Smooth muscle cell (in vitro differentiated cells): ENCODE measurements around the gene AP3B2. TPM values are rescaled to one million over a fixed set of nuclear protein-coding genes. Genes with fewer than 3 reads are reported as not detected.

Source experiments
- DNase-seq: peaks from one replicate; lab custom pipeline; 2025; ENCODE audit not compliant: unreplicated experiment; lab: John Stamatoyannopoulos, UW
- H2AFZ ChIP-seq: fragments of 200-600 bp; sonication (generic); 2 replicates; pipeline ENCODE4 v1.6.0; 2016; ENCODE audit warnings: antibody characterized with exemption, low read depth, mild to moderate bottlenecking
- H3F3A ChIP-seq: fragments of 200-600 bp; sonication (generic); 2 replicates; pipeline ENCODE4 v1.6.0; 2017; ENCODE audit warnings: antibody characterized with exemption, low read depth
- H3K27ac ChIP-seq: fragments of 200-600 bp; sonication (generic); 2 replicates; pipeline ENCODE4 v1.5.1; 2016; ENCODE audit warnings: low read depth, mild to moderate bottlenecking
- H3K27me3 ChIP-seq: fragments of 200-600 bp; sonication (generic); 2 replicates; pipeline ENCODE4 v1.6.1; 2016; ENCODE audit warnings: low read depth, mild to moderate bottlenecking
- H3K36me3 ChIP-seq: fragments of 200-600 bp; sonication (generic); 2 replicates; pipeline ENCODE4 v1.5.1; 2016; ENCODE audit warnings: low read depth
- H3K4me1 ChIP-seq: fragments of 200-600 bp; sonication (generic); 2 replicates; pipeline ENCODE4 v1.5.1; 2016; ENCODE audit warnings: low read depth
- H3K4me2 ChIP-seq: fragments of 200-600 bp; sonication (generic); 2 replicates; pipeline ENCODE4 v1.6.0; 2016; ENCODE audit warnings: mild to moderate bottlenecking
- H3K4me3 ChIP-seq: fragments of 200-600 bp; sonication (generic); 2 replicates; pipeline ENCODE4 v1.5.1; 2016; ENCODE audit warnings: mild to moderate bottlenecking
- H3K79me2 ChIP-seq: fragments of 200-600 bp; sonication (generic); 2 replicates; pipeline ENCODE4 v1.6.0; 2016; ENCODE audit warnings: low read depth, mild to moderate bottlenecking
- H3K9ac ChIP-seq: fragments of 200-600 bp; sonication (generic); 2 replicates; pipeline ENCODE4 v1.6.0; 2016; ENCODE audit warnings: low read depth
- H3K9me3 ChIP-seq: fragments of 200-600 bp; sonication (generic); replicated peaks from 2 replicates; pipeline ENCODE4 v1.5.1; 2016; ENCODE audit warnings: low read depth
- H4K20me1 ChIP-seq: fragments of 200-600 bp; sonication (generic); 2 replicates; pipeline ENCODE4 v1.6.0; 2016; ENCODE audit warnings: low read depth
- WGBS: methylation state at CpG from one replicate; pipeline ENCODE4 v1.1.7; 2016; ENCODE audit warnings: low lambda C conversion rate; 5-methylcytosine and 5-hydroxymethylcytosine counted together
- polyA plus RNA-seq: library from polyadenylated mRNA; unstranded; fragments of >200 nt; fragmentation: Nextera tagmentation; extraction: Ambion mirVana; gene quantifications from 2 replicates; pipeline ENCODE4 v1.2.1, GENCODE V29; 2016
- total RNA-seq: library from RNA; depleted of rRNA; stranded (reverse); fragments of >200 nt; gene quantifications from 2 replicates; pipeline ENCODE4 v1.2.3, GENCODE V29; 2014
- TF ChIP-seq, protein P1 (sequence below): fragments of 200-600 bp; sonication (generic); IDR thresholded peaks from 2 replicates; pipeline ENCODE4 v1.5.1; 2017; ENCODE audit warnings: borderline replicate concordance, mild to moderate bottlenecking, antibody characterized with exemption; ENCODE audit not compliant: insufficient read depth, poor library complexity, severe bottlenecking

Gene AP3B2
- total and polyA plus RNA-seq, 2 experiments from 2014 or later: 0.66 to 1.6 TPM

DNA sequence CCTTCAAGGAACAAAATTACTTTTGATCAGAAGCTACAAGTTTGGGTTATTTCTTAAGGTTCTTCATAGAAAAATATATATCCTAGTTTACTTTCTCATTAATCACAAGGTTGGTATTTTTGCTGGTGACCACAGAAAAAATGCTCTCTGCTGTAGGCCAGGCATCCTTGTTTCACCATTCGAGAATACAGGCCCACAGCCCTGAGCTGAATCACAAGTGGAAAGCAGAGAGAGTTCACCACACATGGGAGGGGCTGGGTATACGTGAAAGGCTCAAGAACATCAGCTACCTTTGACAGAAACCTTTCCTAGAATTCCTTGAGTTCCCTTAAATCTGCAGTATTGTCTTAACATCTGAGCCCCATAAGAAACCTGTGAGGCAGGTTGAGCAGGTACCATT is 85.7 kb downstream of the AP3B2 start:
- Histone ChIP-seq H4K20me1 (no peaks in the 10 kb centered on the region), H3K9ac (no peak overlapping the region), H3K9me3 (no peaks in the 10 kb centered on the region), H3K79me2 (no peaks in the 10 kb centered on the region), H3K4me1 (no peaks in the 10 kb centered on the region), H3K36me3 (no peaks in the 10 kb centered on the region), H3F3A (no peaks in the 10 kb centered on the region), H3K27me3 (no peaks in the 10 kb centered on the region), H2AFZ (no peak overlapping the region), H3K27ac (no peak overlapping the region), H3K4me2 (no peak overlapping the region), H3K4me3 (no peak overlapping the region)
- no peak for DNase-seq
- TF ChIP-seq, protein P1, sequence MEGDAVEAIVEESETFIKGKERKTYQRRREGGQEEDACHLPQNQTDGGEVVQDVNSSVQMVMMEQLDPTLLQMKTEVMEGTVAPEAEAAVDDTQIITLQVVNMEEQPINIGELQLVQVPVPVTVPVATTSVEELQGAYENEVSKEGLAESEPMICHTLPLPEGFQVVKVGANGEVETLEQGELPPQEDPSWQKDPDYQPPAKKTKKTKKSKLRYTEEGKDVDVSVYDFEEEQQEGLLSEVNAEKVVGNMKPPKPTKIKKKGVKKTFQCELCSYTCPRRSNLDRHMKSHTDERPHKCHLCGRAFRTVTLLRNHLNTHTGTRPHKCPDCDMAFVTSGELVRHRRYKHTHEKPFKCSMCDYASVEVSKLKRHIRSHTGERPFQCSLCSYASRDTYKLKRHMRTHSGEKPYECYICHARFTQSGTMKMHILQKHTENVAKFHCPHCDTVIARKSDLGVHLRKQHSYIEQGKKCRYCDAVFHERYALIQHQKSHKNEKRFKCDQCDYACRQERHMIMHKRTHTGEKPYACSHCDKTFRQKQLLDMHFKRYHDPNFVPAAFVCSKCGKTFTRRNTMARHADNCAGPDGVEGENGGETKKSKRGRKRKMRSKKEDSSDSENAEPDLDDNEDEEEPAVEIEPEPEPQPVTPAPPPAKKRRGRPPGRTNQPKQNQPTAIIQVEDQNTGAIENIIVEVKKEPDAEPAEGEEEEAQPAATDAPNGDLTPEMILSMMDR: no peak
- WGBS: 36% methylated on average over 2 of the region's 2 CpGs

DNA sequence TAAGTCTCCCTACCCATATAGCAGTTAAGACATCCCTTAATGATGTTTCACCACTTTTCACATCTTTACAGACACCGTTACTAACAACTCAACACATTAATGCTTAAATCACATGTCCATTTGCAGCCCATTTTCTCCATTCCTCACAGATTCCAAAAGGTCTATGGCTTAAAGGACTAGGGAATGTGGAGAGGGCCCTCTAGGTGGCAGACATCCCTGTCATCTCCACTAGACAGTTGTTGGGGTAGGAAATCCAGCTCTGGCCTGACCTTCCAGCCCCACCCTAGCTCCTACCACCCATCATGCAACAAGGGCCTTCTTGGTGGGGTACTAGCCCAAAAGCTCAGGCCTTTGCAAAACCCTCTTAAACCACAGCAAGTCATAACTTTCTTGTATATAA is 87.7 kb downstream of the AP3B2 start:
- no peaks in the 10 kb centered on the region for H3K79me2 ChIP-seq
- no peaks in the 10 kb centered on the region for H3F3A ChIP-seq
- no peaks in the 10 kb centered on the region for H3K4me1 ChIP-seq
- 37% methylated on average over 1 of the region's 1 CpG for WGBS
- no peak overlapping the region for H3K27ac ChIP-seq
- H3K9me3 ChIP-seq: no peaks in the 10 kb centered on the region
- H3K36me3 ChIP-seq: no peaks in the 10 kb centered on the region
- TF ChIP-seq, protein P1: no peak
- no peaks in the 10 kb centered on the region for H4K20me1 ChIP-seq
- no peak overlapping the region for H3K4me2 ChIP-seq
- no peak overlapping the region for H2AFZ ChIP-seq
- no peak overlapping the region for H3K4me3 ChIP-seq
- no peaks in the 10 kb centered on the region for H3K27me3 ChIP-seq
- no peak overlapping the region for H3K9ac ChIP-seq
- DNase-seq: no peak

DNA sequence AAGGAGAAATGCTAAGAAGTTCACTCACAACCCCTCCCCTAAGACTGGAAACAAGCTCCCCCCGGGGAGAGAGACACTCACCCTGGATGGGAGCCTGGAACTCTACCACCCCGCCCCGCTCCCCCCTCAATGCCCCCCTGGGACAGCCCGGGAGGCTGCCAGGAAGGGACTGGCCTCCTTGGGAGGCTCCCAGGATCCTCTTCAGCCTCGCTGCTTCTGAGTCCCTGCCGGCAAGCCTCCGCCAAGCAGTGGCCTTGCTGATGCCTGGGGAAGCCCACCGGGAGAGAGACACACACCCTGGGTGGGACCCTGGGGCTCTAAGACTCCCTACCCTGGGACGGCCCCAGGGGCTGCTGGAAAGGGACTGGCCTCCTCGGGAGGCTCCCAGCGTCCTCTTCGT is 95.9 kb downstream of the AP3B2 start:
- H3K4me2 ChIP-seq: no peak overlapping the region
- H3K79me2 ChIP-seq: no peaks in the 10 kb centered on the region
- peaks cover 9% of the 10 kb centered on the region for H3K27me3 ChIP-seq
- H2AFZ ChIP-seq: no peak overlapping the region
- 82% methylated on average over 12 of the region's 12 CpGs for WGBS
- no peak overlapping the region for H3K27ac ChIP-seq
- H3K4me3 ChIP-seq: no peak overlapping the region
- no peaks in the 10 kb centered on the region for H3K36me3 ChIP-seq
- no peak overlapping the region for H3K9ac ChIP-seq
- H4K20me1 ChIP-seq: no peaks in the 10 kb centered on the region
- DNase-seq: no peak
- TF ChIP-seq, protein P1: no peak
- no peaks in the 10 kb centered on the region for H3K9me3 ChIP-seq
- no peaks in the 10 kb centered on the region for H3K4me1 ChIP-seq
- no peaks in the 10 kb centered on the region for H3F3A ChIP-seq

DNA sequence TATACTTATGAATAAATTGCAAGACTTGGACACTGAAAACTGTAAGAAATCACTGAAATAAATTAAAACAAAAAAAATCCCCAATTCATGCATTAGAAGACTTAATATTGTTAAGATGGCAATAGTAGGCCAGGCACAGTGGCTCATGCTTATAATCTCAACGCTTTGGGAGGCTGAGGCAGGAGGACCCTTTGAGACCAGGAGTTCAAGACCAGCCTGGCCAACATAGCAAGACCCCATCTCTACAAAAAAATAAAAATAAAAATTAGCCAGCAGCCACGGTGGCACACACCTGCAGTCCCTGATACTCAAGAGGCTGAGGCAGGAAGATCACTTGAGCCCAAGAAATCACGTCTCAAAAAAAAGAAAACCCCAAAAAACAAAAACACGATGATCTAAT is 98.3 kb downstream of the AP3B2 start:
- no peaks in the 10 kb centered on the region for H3K79me2 ChIP-seq
- DNase-seq: no peak
- H3K4me2 ChIP-seq: no peak overlapping the region
- H3K27me3 ChIP-seq: peaks cover 9% of the 10 kb centered on the region
- no peak overlapping the region for H3K9ac ChIP-seq
- no peak overlapping the region for H2AFZ ChIP-seq
- 85% methylated on average over 4 of the region's 4 CpGs for WGBS
- no peak overlapping the region for H3K4me3 ChIP-seq
- no peak overlapping the region for H3K27ac ChIP-seq
- H3K9me3 ChIP-seq: no peaks in the 10 kb centered on the region
- H3F3A ChIP-seq: no peaks in the 10 kb centered on the region
- no peaks in the 10 kb centered on the region for H3K4me1 ChIP-seq
- TF ChIP-seq, protein P1: no peak
- no peaks in the 10 kb centered on the region for H3K36me3 ChIP-seq
- H4K20me1 ChIP-seq: no peaks in the 10 kb centered on the region

Other genes starting within 250 kb of the AP3B2 start
- gene RPS17, start 169.4 kb downstream of the AP3B2 start, total RNA-seq: 3,589 and 4,582 TPM in 2 replicates
- 592 and 663 TPM in 2 replicates for gene RPS17, start 169.4 kb downstream of the AP3B2 start, polyA plus RNA-seq
- 5.8 and 10.2 TPM in 2 replicates for gene CPEB1, start 62.5 kb downstream of the AP3B2 start, total RNA-seq
- gene CPEB1, start 62.5 kb downstream of the AP3B2 start, polyA plus RNA-seq: 5.3 and 9.8 TPM in 2 replicates
- not detected in 2 replicates for gene FSD2, start 96.2 kb upstream of the AP3B2 start, total RNA-seq
- not detected in 2 replicates for gene FSD2, start 96.2 kb upstream of the AP3B2 start, polyA plus RNA-seq
- 2.2 and 3.6 TPM in 2 replicates for gene WHAMM, start 99.8 kb upstream of the AP3B2 start, total RNA-seq
- 4.1 and 5.1 TPM in 2 replicates for gene WHAMM, start 99.8 kb upstream of the AP3B2 start, polyA plus RNA-seq
- gene HOMER2, start 242.8 kb upstream of the AP3B2 start, total RNA-seq: 16.7 and 18.8 TPM in 2 replicates
- 3.1 and 9.9 TPM in 2 replicates for gene HOMER2, start 242.8 kb upstream of the AP3B2 start, polyA plus RNA-seq